A673 (cell line): Measurements from ENCODE around the gene SLC27A4. TPM values are rescaled to one million over a fixed set of nuclear protein-coding genes. Genes with fewer than 3 reads are reported as not detected.

Source experiments
- BruUV-seq: library from RNA; stranded (reverse); fragments of 400-500 nt; replicated peaks from 2 replicates; lab custom pipeline; 2021; lab: Mats Ljungman, UMichigan
- CTCF ChIA-PET: fragments of 300-600 bp; sonication (Branson Sonifier 250); formaldehyde crosslinking; loops from one replicate; lab custom pipeline; 2022; ENCODE audit warnings: antibody characterized with exemption; lab: Charles Lee
- POLR2A ChIA-PET: fragments of 300-600 bp; sonication (Branson Sonifier 250); formaldehyde crosslinking; loops from one replicate; lab custom pipeline; 2022; ENCODE audit warnings: antibody characterized with exemption; ENCODE audit not compliant: low non-redundant PET; lab: Charles Lee
- DNase-seq: peaks from one replicate; pipeline ENCODE4 v3.0.0-alpha.2; 2015; ENCODE audit warnings: low spot score
- H3K27ac ChIP-seq: fragments of 200-600 bp; sonication (generic); 2 replicates; pipeline ENCODE4 v1.5.1; 2016; ENCODE audit warnings: mixed run types, low read depth, mild to moderate bottlenecking, mixed read lengths, antibody characterized with exemption, low read length; ENCODE audit not compliant: poor library complexity, severe bottlenecking
- H3K27me3 ChIP-seq: fragments of 200-600 bp; sonication (generic); replicated peaks from 2 replicates; pipeline ENCODE4 v1.6.1; 2017; ENCODE audit warnings: mixed run types, low read depth, mild to moderate bottlenecking, mixed read lengths, antibody characterized with exemption, low read length; ENCODE audit not compliant: insufficient read depth, poor library complexity
- H3K36me3 ChIP-seq: fragments of 200-600 bp; sonication (generic); 2 replicates; pipeline ENCODE4 v1.6.1; 2016; ENCODE audit warnings: mixed run types, mild to moderate bottlenecking, mixed read lengths, antibody characterized with exemption, low read length; ENCODE audit not compliant: insufficient read depth, poor library complexity, severe bottlenecking
- H3K4me1 ChIP-seq: fragments of 200-600 bp; sonication (generic); 2 replicates; pipeline ENCODE4 v1.6.1; 2017; ENCODE audit warnings: mixed run types, mild to moderate bottlenecking, mixed read lengths, antibody characterized with exemption, low read length; ENCODE audit not compliant: insufficient read depth, poor library complexity, severe bottlenecking
- H3K4me3 ChIP-seq: fragments of 200-600 bp; sonication (generic); 2 replicates; pipeline ENCODE4 v1.5.1; 2016; ENCODE audit warnings: low read depth, mixed run types, mild to moderate bottlenecking, mixed read lengths, low read length; ENCODE audit not compliant: poor library complexity, severe bottlenecking
- H3K9me3 ChIP-seq: fragments of 200-600 bp; sonication (generic); 2 replicates; pipeline ENCODE4 v1.6.1; 2016; ENCODE audit warnings: mixed run types, low read depth, mild to moderate bottlenecking, mixed read lengths, antibody characterized with exemption, low read length; ENCODE audit not compliant: poor library complexity, severe bottlenecking
- EZH2 ChIP-seq: fragments of 200-600 bp; sonication (generic); IDR thresholded peaks from 2 replicates; pipeline ENCODE4 v1.6.1; 2017; ENCODE audit warnings: borderline replicate concordance, low read depth, mild to moderate bottlenecking, mixed read lengths, antibody characterized with exemption, low read length; ENCODE audit not compliant: poor library complexity, severe bottlenecking
- intact Hi-C: fragments of 100-400 bp; cut with micrococcal nuclease; formaldehyde crosslinking; loops from one replicate; pipeline ENCODE4 v1.10.0; 2022; ENCODE audit not compliant: unreplicated experiment
- total RNA-seq: library from RNA; stranded (reverse); gene quantifications from 2 replicates; pipeline ENCODE4 v1.2.3, GENCODE V29; 2021
- TF ChIP-seq, protein P1 (sequence below): fragments of 300-800, 200-600 bp; sonication (generic); conservative IDR thresholded peaks from 2 replicates; pipeline ENCODE4 v1.5.1; 2017; ENCODE audit warnings: low read depth, mild to moderate bottlenecking, antibody characterized with exemption, low read length, moderate library complexity, mixed read lengths

Gene SLC27A4
- total RNA-seq, 1 experiment from 2014 or later = 39.1 TPM

DNA sequence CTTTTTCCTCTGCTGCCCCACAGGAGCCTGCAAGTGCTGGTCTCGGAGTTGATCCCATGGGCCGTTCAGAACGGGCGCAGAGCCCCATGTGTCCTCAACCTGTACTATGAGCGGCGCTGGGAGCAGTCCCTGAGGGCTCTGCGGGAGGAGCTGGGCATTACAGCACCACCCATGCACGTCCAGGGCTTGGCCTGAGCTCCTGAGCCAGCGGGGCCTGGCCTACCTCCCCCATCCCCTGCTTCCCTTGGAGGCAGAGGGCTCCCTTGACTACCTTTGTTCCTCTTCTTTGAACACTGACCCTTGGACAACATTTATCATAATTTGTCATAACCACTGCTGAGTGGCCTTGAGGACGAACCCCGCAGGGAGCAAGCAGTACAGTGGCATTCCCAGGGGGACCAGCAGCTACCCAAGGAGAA, 6.9 kb upstream of the SLC27A4 start:
- no peak for DNase-seq
- ChIA-PET POLR2A (no interaction called here), CTCF (no interaction called here)
- intact Hi-C loops = no loop called here
- TF ChIP-seq, protein P1, sequence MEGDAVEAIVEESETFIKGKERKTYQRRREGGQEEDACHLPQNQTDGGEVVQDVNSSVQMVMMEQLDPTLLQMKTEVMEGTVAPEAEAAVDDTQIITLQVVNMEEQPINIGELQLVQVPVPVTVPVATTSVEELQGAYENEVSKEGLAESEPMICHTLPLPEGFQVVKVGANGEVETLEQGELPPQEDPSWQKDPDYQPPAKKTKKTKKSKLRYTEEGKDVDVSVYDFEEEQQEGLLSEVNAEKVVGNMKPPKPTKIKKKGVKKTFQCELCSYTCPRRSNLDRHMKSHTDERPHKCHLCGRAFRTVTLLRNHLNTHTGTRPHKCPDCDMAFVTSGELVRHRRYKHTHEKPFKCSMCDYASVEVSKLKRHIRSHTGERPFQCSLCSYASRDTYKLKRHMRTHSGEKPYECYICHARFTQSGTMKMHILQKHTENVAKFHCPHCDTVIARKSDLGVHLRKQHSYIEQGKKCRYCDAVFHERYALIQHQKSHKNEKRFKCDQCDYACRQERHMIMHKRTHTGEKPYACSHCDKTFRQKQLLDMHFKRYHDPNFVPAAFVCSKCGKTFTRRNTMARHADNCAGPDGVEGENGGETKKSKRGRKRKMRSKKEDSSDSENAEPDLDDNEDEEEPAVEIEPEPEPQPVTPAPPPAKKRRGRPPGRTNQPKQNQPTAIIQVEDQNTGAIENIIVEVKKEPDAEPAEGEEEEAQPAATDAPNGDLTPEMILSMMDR = no peak
- no peak for TF ChIP-seq EZH2
- Histone ChIP-seq H3K27me3 (no peaks in the 10 kb centered on the region), H3K36me3 (peaks cover 5% of the 10 kb centered on the region), H3K4me1 (no peaks in the 10 kb centered on the region), H3K27ac (no peak overlapping the region), H3K4me3 (no peak overlapping the region), H3K9me3 (no peaks in the 10 kb centered on the region)
- no TSS peak for BruUV-seq

GRCh38 chr9:128335161-128335560, 5.2 kb upstream of the SLC27A4 start:
- no peak overlapping the region for H3K4me3 ChIP-seq
- BruUV-seq = no TSS peak
- H3K27me3 ChIP-seq = no peaks in the 10 kb centered on the region
- intact Hi-C loops = no loop called here
- no peaks in the 10 kb centered on the region for H3K9me3 ChIP-seq
- TF ChIP-seq, protein P1 = no peak
- TF ChIP-seq EZH2 = no peak
- H3K27ac ChIP-seq = no peak overlapping the region
- peaks cover 5% of the 10 kb centered on the region for H3K36me3 ChIP-seq
- no peaks in the 10 kb centered on the region for H3K4me1 ChIP-seq
- CTCF ChIA-PET = no interaction called here
- POLR2A ChIA-PET = no interaction called here
- DNase-seq = no peak

- intact Hi-C loops = no loop called here
These were observed 4.4 kb upstream of the SLC27A4 start for GRCh38 chr9:128335914-128336313.

More at GRCh38 chr9:128335914-128336313, 4.4 kb upstream of the SLC27A4 start:
- Histone ChIP-seq H3K27ac (no peak overlapping the region), H3K9me3 (no peaks in the 10 kb centered on the region), H3K4me3 (no peak overlapping the region), H3K27me3 (no peaks in the 10 kb centered on the region), H3K36me3 (peaks cover 5% of the 10 kb centered on the region), H3K4me1 (peaks cover under 1% of the 10 kb centered on the region)
- CTCF ChIA-PET = no interaction called here
- BruUV-seq = no TSS peak
- POLR2A ChIA-PET = no interaction called here
- TF ChIP-seq EZH2 = no peak
- TF ChIP-seq, protein P1 = no peak
- no peak for DNase-seq
